GM23248 (cell line): Measurements from ENCODE around the gene RIBC2.

ENCODE experiments used
- EZH2 ChIP-seq: fragments of 200-600 bp; sonication (generic); IDR thresholded peaks from 2 replicates; pipeline ENCODE4 v1.6.1; 2018; ENCODE audit warnings: antibody characterized with exemption, mild to moderate bottlenecking; ENCODE audit not compliant: insufficient read depth, poor library complexity, severe bottlenecking
- EZH2phosphoT487 ChIP-seq: fragments of 200-600 bp; sonication (generic); IDR thresholded peaks from 2 replicates; pipeline ENCODE4 v1.6.1; 2018; ENCODE audit warnings: antibody characterized with exemption, moderate library complexity, mild to moderate bottlenecking, low read depth; ENCODE audit not compliant: insufficient read depth

- no peak for TF ChIP-seq EZH2
- no peak for TF ChIP-seq EZH2phosphoT487
These were observed 41.7 kb downstream of the RIBC2 start for GRCh38 chr22:45455212-45455611.
